PC-3 (cell line): ENCODE measurements around the gene HACD4.

Experiments used
- CTCF ChIP-seq: fragments of 300-600 bp; sonication (generic); conservative IDR thresholded peaks from 2 replicates; pipeline ENCODE4 v1.5.1; 2017; ENCODE audit warnings: antibody characterized with exemption, low read depth, mild to moderate bottlenecking, low read length
- EZH2 ChIP-seq: fragments of 300-600 bp; sonication (generic); IDR thresholded peaks from one replicate; pipeline ENCODE4 v1.6.1; 2017; ENCODE audit warnings: antibody characterized with exemption, mild to moderate bottlenecking, low read length; ENCODE audit not compliant: unreplicated experiment

- no peak for TF ChIP-seq CTCF
- TF ChIP-seq EZH2 = no peak
Observed at GRCh38 chr9:21023861-21024260, 7.6 kb downstream of the HACD4 start.
